Stimulated activated CD4-positive, alpha-beta T cell treated with anti-CD3 and anti-CD28 coated beads, TNF-alpha, amount 100 ng/mL, for 48 hours (primary cell): ENCODE data around the gene CPB1.

ENCODE experiments used
- DNase-seq, 3 donors: peaks; one replicate each; pipeline ENCODE4 v3.0.0-alpha.2; 2020; ENCODE audit warnings: low read depth in 3 of 3

The CPB1 gene

GRCh38 chr3:148829926-148830325, 2.3 kb downstream of the CPB1 start:
- no peak for DNase-seq

- no peak for DNase-seq
These were observed 5.6 kb downstream of the CPB1 start for GRCh38 chr3:148833223-148833622.

- no peak for DNase-seq
These were observed 12.2 kb downstream of the CPB1 start for GRCh38 chr3:148839805-148840204.

GRCh38 chr3:148840451-148840850, 12.8 kb downstream of the CPB1 start:
- DNase-seq = no peak

- no peak for DNase-seq
These were observed 18.3 kb downstream of the CPB1 start for GRCh38 chr3:148845756-148846395.

GRCh38 chr3:148847351-148847750, 19.7 kb downstream of the CPB1 start:
- DNase-seq = no peak

- no peak for DNase-seq
These were observed 20.8 kb downstream of the CPB1 start for GRCh38 chr3:148848410-148848809.

GRCh38 chr3:148852271-148852992, 24.8 kb downstream of the CPB1 start:
- no peak for DNase-seq

GRCh38 chr3:148853076-148853475, 25.5 kb downstream of the CPB1 start:
- DNase-seq = no peak

- DNase-seq = no peak
These were observed 26.4 kb downstream of the CPB1 start for GRCh38 chr3:148854061-148854460.

- DNase-seq = no peak
These were observed 28.8 kb downstream of the CPB1 start for GRCh38 chr3:148856384-148856783.

- DNase-seq = no peak
These were observed 29.7 kb downstream of the CPB1 start for GRCh38 chr3:148857316-148857715.

GRCh38 chr3:148861277-148861869, 33.8 kb downstream of the CPB1 start:
- DNase-seq = no peak

GRCh38 chr3:148863297-148863696, 35.7 kb downstream of the CPB1 start:
- no peak for DNase-seq

- no peak for DNase-seq
These were observed 36.2 kb downstream of the CPB1 start for GRCh38 chr3:148863814-148864213.

GRCh38 chr3:148865049-148865448, 37.4 kb downstream of the CPB1 start, which contains the start of gene CPA3:
Gene CPA3 (plus strand): TSS chr3:148865296. CDS start chr3:148865308, 12 bp downstream.
- no peak for DNase-seq

- no peak for DNase-seq
These were observed 38.6 kb downstream of the CPB1 start for GRCh38 chr3:148866261-148866660.

GRCh38 chr3:148873270-148873927, 45.8 kb downstream of the CPB1 start:
- DNase-seq = no peak

- DNase-seq = no peak
These were observed 46.4 kb downstream of the CPB1 start for GRCh38 chr3:148873977-148874376.

- DNase-seq = no peak
These were observed 50.5 kb downstream of the CPB1 start for GRCh38 chr3:148878095-148878494.

GRCh38 chr3:148879256-148879655, 51.6 kb downstream of the CPB1 start:
- DNase-seq = no peak

GRCh38 chr3:148880681-148881080, 53.1 kb downstream of the CPB1 start:
- DNase-seq = no peak

- no peak for DNase-seq
These were observed 53.7 kb downstream of the CPB1 start for GRCh38 chr3:148881286-148881685.
